PFSK-1 (cell line): ENCODE measurements around the gene CUBN.

ENCODE experiments used
- POLR2AphosphoS5 ChIP-seq: IDR thresholded peaks from 2 replicates; pipeline ENCODE4 v1.6.1; 2012; ENCODE audit warnings: low read depth, mild to moderate bottlenecking, control low read depth, low read length, moderate library complexity
- SIN3A ChIP-seq: IDR thresholded peaks from 2 replicates; pipeline ENCODE4 v1.6.1; 2012; ENCODE audit warnings: mild to moderate bottlenecking, low read length, moderate library complexity, borderline replicate concordance; ENCODE audit not compliant: insufficient read depth
- TF ChIP-seq, protein P1 (sequence below), 2 experiments: IDR thresholded peaks; 2 replicates each; pipeline versions ENCODE4 v1.6.1 to v1.8.0; 2011 to 2012; ENCODE audit warnings: low read depth in 2 of 2, low read length in 2 of 2, control low read depth in 1 of 2, inconsistent platforms in 1 of 2, mild to moderate bottlenecking in 1 of 2, moderate library complexity in 1 of 2; ENCODE audit not compliant: insufficient read depth in 1 of 2

DNA sequence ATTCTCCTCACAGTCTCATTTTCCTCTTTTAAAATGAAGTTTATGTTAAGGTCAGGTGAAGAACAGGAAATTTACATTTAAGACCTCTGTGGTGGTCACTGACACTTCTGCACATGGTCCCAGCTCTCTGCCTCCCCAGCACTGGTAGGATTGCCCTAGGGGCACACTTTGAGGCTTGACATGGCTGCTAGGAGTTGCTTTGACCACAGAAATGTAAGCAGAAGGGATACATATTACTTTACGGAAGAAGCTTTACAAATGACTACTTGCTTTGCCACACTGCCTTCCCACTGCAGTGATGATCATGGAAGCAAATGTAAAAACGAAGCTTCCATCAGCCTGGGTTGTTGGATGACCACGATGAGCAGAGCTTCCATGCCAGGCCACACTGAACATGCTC is 259.3 kb downstream of the CUBN start:
- TF ChIP-seq, protein P1, sequence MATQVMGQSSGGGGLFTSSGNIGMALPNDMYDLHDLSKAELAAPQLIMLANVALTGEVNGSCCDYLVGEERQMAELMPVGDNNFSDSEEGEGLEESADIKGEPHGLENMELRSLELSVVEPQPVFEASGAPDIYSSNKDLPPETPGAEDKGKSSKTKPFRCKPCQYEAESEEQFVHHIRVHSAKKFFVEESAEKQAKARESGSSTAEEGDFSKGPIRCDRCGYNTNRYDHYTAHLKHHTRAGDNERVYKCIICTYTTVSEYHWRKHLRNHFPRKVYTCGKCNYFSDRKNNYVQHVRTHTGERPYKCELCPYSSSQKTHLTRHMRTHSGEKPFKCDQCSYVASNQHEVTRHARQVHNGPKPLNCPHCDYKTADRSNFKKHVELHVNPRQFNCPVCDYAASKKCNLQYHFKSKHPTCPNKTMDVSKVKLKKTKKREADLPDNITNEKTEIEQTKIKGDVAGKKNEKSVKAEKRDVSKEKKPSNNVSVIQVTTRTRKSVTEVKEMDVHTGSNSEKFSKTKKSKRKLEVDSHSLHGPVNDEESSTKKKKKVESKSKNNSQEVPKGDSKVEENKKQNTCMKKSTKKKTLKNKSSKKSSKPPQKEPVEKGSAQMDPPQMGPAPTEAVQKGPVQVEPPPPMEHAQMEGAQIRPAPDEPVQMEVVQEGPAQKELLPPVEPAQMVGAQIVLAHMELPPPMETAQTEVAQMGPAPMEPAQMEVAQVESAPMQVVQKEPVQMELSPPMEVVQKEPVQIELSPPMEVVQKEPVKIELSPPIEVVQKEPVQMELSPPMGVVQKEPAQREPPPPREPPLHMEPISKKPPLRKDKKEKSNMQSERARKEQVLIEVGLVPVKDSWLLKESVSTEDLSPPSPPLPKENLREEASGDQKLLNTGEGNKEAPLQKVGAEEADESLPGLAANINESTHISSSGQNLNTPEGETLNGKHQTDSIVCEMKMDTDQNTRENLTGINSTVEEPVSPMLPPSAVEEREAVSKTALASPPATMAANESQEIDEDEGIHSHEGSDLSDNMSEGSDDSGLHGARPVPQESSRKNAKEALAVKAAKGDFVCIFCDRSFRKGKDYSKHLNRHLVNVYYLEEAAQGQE (IDR thresholded peaks at IDR 0.05; ENCODE audit: insufficient read depth in 1 of 2, low read depth in 2 of 2, low read length in 2 of 2): no peak
- no peak for TF ChIP-seq SIN3A
- no peak for TF ChIP-seq POLR2AphosphoS5
